ENCODE results near the gene PTPRK.

The PTPRK gene

DNA sequence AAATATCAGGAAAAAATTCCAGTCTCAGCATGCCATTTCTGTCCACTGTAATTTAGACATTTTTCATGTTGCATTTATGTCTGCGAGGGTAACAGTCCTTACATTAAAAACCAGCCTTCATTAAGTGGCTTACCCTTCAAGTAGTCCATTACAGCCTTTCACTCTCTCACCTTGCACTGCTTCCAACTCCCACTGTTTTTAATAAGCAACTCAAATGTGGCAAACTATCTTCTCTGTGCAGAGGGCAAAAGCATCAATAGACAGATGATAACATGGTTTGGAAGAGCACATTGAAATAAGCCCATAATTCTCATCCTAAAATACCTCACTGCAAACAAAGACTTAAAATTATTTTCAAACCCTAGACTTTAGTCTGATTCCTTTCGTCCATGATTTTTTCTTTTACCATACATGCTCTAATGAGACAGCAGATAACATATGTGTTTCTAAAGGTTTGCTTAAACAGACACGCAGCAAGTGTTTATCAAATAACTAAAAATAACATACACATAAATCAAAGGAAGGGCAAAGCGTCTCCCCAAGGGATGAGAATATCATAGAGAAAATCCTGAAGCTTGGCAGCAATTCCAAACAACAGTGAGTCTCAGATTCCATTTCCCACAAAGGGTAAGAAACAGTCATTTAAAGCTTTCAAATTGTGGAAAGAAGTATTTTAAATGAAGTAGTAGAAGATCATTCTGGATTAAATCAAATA, 130.4 kb downstream of the PTPRK start:
- DNase-seq (ENCODE audit: low read depth in 2 of 2) = no peak

GRCh38 chr6:128388380-128388779, 132.0 kb downstream of the PTPRK start:
- no peak for DNase-seq (ENCODE audit: low read depth in 2 of 2)

GRCh38 chr6:128380891-128381290, 139.5 kb downstream of the PTPRK start:
- DNase-seq (ENCODE audit: low read depth in 2 of 2) = no peak

- no peak for DNase-seq (ENCODE audit: low read depth in 2 of 2)
These were observed 140.8 kb downstream of the PTPRK start for GRCh38 chr6:128379577-128379976.

- DNase-seq (ENCODE audit: low read depth in 2 of 2) = no peak
These were observed 143.4 kb downstream of the PTPRK start for GRCh38 chr6:128376952-128377503.

DNA sequence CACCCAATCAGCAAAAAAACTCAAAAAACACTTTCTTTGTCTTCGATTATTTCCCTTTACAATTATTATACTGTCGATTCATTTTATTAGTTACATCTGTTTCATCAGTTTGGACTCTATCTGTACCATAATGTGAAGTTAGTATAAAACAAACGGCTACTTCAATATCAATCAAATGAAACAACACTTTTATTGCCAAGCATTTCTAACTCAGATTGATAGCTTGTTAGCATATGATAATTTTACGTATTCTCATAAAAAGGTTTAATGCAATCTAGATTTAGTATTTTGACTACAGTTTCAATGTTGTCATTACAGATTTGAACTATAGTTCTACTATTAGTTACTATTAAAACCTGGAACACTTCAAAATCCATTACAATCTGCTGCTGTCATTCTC, 149.3 kb downstream of the PTPRK start:
- DNase-seq (ENCODE audit: low read depth in 2 of 2) = no peak

DNA sequence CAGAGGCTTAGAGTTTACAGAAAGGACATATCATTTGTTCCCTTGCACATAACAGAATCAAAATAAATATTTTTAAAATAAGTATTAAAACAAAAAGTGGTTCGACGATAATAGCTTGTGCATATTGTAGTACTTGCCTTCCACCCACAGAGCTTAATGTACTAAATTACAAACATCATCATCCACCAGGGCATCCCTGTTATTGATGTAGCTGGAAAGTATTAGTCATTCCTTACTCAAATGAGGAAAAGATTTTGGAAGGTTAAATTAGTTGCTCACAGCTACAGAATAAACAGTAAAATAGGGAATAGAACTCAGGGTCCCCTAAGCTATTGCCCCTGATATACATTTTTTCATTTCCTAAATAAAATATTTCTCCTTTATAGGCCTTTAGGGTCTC, 150.3 kb downstream of the PTPRK start:
- no peak for DNase-seq (ENCODE audit: low read depth in 2 of 2)

GRCh38 chr6:128368213-128368944, 152.0 kb downstream of the PTPRK start:
- no peak for DNase-seq (ENCODE audit: low read depth in 2 of 2)

GRCh38 chr6:128367437-128367836, 153.0 kb downstream of the PTPRK start:
- no peak for DNase-seq (ENCODE audit: low read depth in 2 of 2)

DNA sequence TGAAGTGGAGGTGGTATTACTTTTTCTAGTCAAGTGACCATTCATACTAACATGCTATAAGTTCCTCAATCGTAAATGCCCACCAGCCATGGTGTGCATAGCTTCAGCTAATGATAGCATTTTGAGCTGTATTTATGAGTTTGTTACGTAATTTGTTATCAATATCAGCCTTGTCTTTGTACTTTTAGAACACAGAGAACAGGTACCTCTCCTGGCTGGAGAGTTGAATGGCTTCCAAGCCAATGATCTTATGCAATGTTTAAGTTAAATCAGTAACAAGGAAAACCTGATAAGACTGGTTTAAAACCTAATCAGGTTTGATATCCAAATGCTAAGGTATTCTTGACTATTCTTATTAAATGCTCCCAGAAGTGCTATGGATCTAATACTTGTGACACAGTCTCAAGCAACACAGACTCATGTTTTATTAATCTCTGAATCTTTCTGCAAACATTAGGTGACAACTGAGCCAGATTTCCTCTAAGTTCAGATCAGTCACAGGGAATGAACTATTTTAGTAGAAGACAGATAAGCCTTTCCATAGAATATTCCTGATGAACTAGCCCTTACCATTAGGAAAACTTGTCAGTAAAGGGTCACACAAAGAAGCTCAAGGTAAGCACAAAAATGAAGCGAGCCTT, 154.8 kb downstream of the PTPRK start:
- DNase-seq (ENCODE audit: low read depth in 2 of 2) = no peak

GRCh38 chr6:128364766-128365519, 155.5 kb downstream of the PTPRK start:
- DNase-seq (ENCODE audit: low read depth in 2 of 2) = no peak

DNA sequence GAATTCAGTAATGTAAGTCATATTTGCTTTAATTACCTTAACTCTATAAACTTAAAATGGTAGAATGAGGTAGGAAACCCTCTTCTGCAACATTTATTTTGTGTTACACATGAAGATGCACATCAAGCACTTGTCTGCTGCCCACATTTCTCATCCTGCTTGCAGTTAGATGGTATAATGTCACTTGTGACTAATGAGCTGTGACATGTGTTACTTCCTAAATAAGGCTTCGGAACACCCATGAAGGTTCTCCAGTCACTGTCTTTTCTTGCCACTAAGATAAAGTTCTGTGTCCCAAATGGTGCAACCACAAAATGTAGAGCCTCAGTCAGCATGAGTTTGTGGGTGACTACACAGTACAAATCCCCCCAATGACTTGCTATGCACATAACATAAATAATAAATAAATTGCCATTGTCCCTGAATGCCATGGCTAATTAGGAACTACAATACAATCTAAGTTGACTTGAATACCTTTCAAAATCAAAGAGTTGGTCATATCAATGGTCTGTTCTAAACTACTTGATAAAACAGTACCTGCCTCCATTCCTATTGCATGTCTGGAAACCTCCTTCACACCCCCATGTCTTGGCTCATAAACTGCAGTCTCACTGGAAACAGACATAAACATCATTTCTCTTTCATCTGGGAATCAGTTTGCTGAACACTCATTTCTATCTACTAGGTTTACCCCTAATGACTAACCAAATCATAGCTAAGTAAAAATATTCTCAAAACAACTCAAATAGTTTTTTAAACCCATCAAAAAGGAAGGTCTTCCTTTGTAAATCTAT, 157.2 kb downstream of the PTPRK start:
- DNase-seq (ENCODE audit: low read depth in 2 of 2) = no peak

GRCh38 chr6:128361378-128361777, 159.0 kb downstream of the PTPRK start:
- no peak for DNase-seq (ENCODE audit: low read depth in 2 of 2)

DNA sequence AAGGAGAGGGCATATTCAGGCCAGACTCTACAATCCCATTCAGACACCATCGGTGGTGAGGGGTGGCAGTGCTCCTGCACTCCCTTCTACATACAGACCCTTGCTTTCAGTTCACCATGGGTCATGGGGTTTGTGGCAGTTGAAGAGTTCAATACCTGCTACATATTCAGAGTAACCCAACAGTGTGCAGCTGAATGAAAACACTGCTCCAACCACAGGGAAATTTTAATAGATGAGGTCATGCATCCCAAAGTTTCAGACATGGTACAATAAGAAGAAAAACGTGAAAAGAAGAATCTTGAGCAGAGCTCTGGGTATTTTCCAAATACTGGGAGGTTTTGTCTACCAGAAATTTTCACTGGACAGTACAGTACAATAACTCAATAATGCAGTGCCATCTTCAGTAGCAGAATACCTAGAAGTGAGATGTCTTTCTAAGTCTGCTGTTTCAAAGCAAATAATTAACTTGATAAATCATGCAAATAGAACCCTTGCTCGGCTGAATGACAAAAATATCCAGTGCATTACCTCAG, 162.1 kb downstream of the PTPRK start:
- no peak for DNase-seq (ENCODE audit: low read depth in 2 of 2)

- DNase-seq (ENCODE audit: low read depth in 2 of 2) = no peak
These were observed 162.8 kb downstream of the PTPRK start for GRCh38 chr6:128357392-128358130.

DNA sequence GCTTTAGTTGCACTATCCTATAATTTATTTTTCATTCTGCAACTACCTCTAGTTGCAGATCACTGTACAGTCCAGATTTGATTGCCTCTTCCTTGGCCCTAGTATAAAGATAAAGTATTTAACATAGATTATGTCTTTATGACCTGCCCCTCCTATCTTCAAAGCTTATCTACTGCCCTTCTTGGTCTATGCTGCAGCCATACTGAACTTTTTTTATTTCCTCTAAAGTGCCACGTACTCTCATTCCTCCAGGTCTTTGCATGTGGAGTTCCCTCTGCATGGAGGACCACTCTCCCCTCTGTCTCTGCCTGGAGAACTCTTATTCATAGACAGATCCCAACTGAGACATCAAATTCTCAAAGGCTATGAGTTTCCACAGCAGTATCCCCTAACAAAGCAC, 168.0 kb downstream of the PTPRK start:
- DNase-seq (ENCODE audit: low read depth in 2 of 2) = no peak

DNA sequence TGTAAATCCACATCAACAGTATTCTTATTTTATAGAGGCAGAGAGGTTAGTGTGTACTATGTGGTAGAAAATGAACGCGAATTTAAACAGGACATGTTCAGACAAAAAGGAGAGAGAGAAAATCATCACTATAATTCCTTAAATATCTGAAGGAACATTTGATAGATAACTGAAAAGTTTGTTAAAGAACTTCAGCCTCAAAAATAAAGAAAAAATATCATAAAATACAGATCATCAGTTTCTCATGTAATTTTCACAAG, 169.2 kb downstream of the PTPRK start:
- DNase-seq (ENCODE audit: low read depth in 2 of 2) = no peak

DNA sequence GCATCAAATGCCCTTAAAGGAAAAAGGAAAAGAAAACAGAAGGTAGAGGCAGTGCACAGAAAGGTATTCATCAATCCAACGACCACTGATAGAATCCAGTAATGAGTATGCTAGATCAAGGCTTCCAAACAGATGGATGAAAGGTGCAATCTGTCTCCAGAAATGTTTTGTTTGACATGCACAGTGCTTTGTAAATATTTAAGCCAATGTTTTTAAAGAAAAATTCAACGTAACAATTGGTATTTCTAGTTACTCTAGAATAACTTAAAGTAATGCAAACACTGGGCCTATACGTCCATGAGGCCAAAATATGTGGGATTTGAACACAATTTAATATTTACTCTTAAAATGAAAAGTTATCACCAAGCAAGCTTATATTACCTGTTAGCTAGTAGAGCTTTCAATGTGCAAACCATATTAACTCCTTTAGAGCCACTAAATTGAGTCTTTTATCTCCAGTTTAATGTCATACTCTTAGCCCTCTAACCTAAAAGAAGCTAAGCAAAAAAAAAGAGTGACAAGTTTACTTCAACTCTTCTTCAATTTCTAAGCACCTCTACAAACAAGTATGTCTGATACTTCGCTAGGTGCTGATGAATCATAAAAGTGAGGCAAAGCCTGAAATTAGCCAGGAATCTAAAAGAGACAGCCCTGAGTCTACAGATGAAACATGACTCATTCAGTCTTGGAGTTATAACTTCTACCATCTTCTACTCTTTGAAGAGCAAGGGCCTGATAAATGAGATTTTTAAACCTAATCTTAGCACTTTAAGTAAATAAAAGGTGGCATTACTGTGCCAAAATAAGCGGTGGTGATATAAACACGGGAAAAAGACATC, 169.8 kb downstream of the PTPRK start:
- no peak for DNase-seq (ENCODE audit: low read depth in 2 of 2)

DNA sequence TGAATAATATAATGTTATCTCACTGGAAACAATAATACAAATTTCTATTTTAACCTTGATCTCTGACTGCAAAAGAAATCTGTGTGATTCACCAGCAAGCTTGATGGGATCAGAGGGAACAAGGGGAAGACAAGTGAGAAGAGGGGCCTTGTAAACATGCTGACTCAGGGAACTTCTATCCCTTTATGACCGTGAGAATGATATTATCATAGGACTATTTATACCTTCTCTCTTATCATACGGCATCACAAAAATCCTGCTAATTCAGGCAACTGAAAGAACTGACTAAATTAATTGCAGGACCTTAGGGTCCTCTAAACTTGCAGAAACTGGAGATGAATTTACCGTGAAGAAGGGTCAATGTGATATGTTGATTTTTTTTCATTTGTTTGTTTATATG, 173.3 kb downstream of the PTPRK start:
- no peak for DNase-seq (ENCODE audit: low read depth in 2 of 2)

- no peak for DNase-seq (ENCODE audit: low read depth in 2 of 2)
These were observed 173.8 kb downstream of the PTPRK start for GRCh38 chr6:128346569-128346968.

All from activated CD8-positive, alpha-beta memory T cell treated with anti-CD3 and anti-CD28 coated beads for 4 hours (primary cell).